GM18508 (cell line): ENCODE data around the gene LIN7B.
"Not testable (repeated sequence)": the region's sequence is repeated elsewhere in the genome, so short reads cannot be mapped to it uniquely, and the experiment has no call there.

Source experiments
- ATAC-seq: cut with Tn5 transposase; IDR thresholded peaks from one replicate; pipeline ENCODE4 v1.9.1; 2021; ENCODE audit warnings: moderate number of reproducible peaks; ENCODE audit not compliant: insufficient read depth, unreplicated experiment

The LIN7B gene

GRCh38 chr19:49113762-49114629, at the start of gene LIN7B:
Gene LIN7B (plus strand): TSS chr19:49114370. CDS start chr19:49114405, 35 bp downstream.
- no peak for ATAC-seq

- no peak for ATAC-seq
Measured at GRCh38 chr19:49064768-49065611, 49.2 kb upstream of the LIN7B start, which contains the start of gene NTF4. Gene NTF4 (minus strand): TSS chr19:49064818. CDS start chr19:49061997, 2,821 bp downstream.

GRCh38 chr19:49065905-49066512, 48.2 kb upstream of the LIN7B start:
- no peak for ATAC-seq

GRCh38 chr19:49067554-49067953, 46.6 kb upstream of the LIN7B start:
- no peak for ATAC-seq

- no peak for ATAC-seq
Measured at GRCh38 chr19:49069026-49069425, 45.1 kb upstream of the LIN7B start.

- no peak for ATAC-seq
Measured at GRCh38 chr19:49070416-49070815, 43.8 kb upstream of the LIN7B start.

GRCh38 chr19:49071860-49072547, 42.2 kb upstream of the LIN7B start:
- ATAC-seq, result no peak

- no peak for ATAC-seq
Measured at GRCh38 chr19:49073514-49074378, 40.4 kb upstream of the LIN7B start.

- ATAC-seq, result not testable (repeated sequence)
Measured at GRCh38 chr19:49074869-49075268, 39.3 kb upstream of the LIN7B start.

GRCh38 chr19:49080392-49080791, 33.8 kb upstream of the LIN7B start:
- ATAC-seq, result no peak

GRCh38 chr19:49081273-49081672, 32.9 kb upstream of the LIN7B start:
- ATAC-seq, result no peak

GRCh38 chr19:49084206-49085019, 29.8 kb upstream of the LIN7B start:
- ATAC-seq, result no peak

- ATAC-seq, result peak; percentile 48
Measured at GRCh38 chr19:49085020-49085867, 28.9 kb upstream of the LIN7B start, which contains the start of gene SNRNP70. Gene SNRNP70 (plus strand): TSS chr19:49085451. CDS start chr19:49086415, 964 bp downstream.

GRCh38 chr19:49085868-49086232, 28.3 kb upstream of the LIN7B start:
- ATAC-seq, result no peak

- no peak for ATAC-seq
Measured at GRCh38 chr19:49086296-49086695, 27.9 kb upstream of the LIN7B start.

- no peak for ATAC-seq
Measured at GRCh38 chr19:49091391-49092038, 22.7 kb upstream of the LIN7B start.

GRCh38 chr19:49092686-49093085, 21.5 kb upstream of the LIN7B start:
- ATAC-seq, result no peak
